A673 (cell line): Measurements from ENCODE around the gene WDR19.

Experiments used
- CTCF ChIP-seq: fragments of 300-800, 200-600 bp; sonication (generic); conservative IDR thresholded peaks from 2 replicates; pipeline ENCODE4 v1.5.1; 2017; ENCODE audit warnings: low read depth, mild to moderate bottlenecking, antibody characterized with exemption, low read length, moderate library complexity, mixed read lengths
- EZH2 ChIP-seq: fragments of 200-600 bp; sonication (generic); IDR thresholded peaks from 2 replicates; pipeline ENCODE4 v1.6.1; 2017; ENCODE audit warnings: borderline replicate concordance, low read depth, mild to moderate bottlenecking, mixed read lengths, antibody characterized with exemption, low read length; ENCODE audit not compliant: poor library complexity, severe bottlenecking

- TF ChIP-seq CTCF (no peak), EZH2 (no peak)
Observed at GRCh38 chr4:39133623-39134022, 48.7 kb upstream of the WDR19 start.
